Immature natural killer cell (primary cell): ENCODE measurements around the gene DDIT3. TPM values are rescaled to one million over a fixed set of nuclear protein-coding genes. Genes with fewer than 3 reads are reported as not detected.

Source experiments
- polyA plus RNA-seq, 3 donors: library from polyadenylated mRNA; unstranded; fragments of 300-500 nt; fragmentation: Illumina TruSeq; gene quantifications; one replicate each; pipeline ENCODE4 v1.2.3, GENCODE V29; 2021

Gene DDIT3
- polyA plus RNA-seq, 3 donors from 2014 or later: 22.8 to 38.8 (median 29.4) TPM

Other genes starting within 250 kb of the DDIT3 start
- 10 to 100 TPM in 1 of 3 donors, 1 to 10 TPM in 1, under 1 TPM in 1; 0.12 to 19.0 (median 3.3) TPM for gene R3HDM2, start 89.5 kb downstream of the DDIT3 start, polyA plus RNA-seq
- gene INHBC, start 85.7 kb downstream of the DDIT3 start, polyA plus RNA-seq: under 1 TPM in 1 of 3 donors, not detected in 2; 0.15 TPM
- not detected for gene INHBE, start 65.2 kb downstream of the DDIT3 start, polyA plus RNA-seq
- under 1 TPM in 2 of 3 donors, not detected in 1; 0.33 to 0.40 TPM for gene GLI1, start 60.7 kb downstream of the DDIT3 start, polyA plus RNA-seq
- 100 to 1,000 TPM; 148 to 294 (median 163) TPM for gene ARHGAP9, start 40.6 kb downstream of the DDIT3 start, polyA plus RNA-seq
- gene MARS1, start 32.4 kb downstream of the DDIT3 start, polyA plus RNA-seq: 100 to 1,000 TPM; 100 to 158 (median 114) TPM
- gene MBD6, start 2.3 kb upstream of the DDIT3 start, polyA plus RNA-seq: 1 to 10 TPM; 1.8 to 5.5 (median 2.7) TPM
- 10 to 100 TPM; 90.2 to 99.0 (median 93.8) TPM for gene DCTN2, start 26.7 kb upstream of the DDIT3 start, polyA plus RNA-seq
- gene KIF5A, start 29.5 kb upstream of the DDIT3 start, polyA plus RNA-seq: not detected
- gene PIP4K2C, start 70.7 kb upstream of the DDIT3 start, polyA plus RNA-seq: 10 to 100 TPM; 33.0 to 61.8 (median 54.1) TPM
- gene DTX3, start 84.3 kb upstream of the DDIT3 start, polyA plus RNA-seq: 10 to 100 TPM in 1 of 3 donors, 1 to 10 TPM in 2; 8.1 to 20.2 (median 9.5) TPM
- gene ARHGEF25, start 90.9 kb upstream of the DDIT3 start, polyA plus RNA-seq: under 1 TPM in 1 of 3 donors, not detected in 2; 0.27 TPM
- not detected for gene B4GALNT1, start 112.7 kb upstream of the DDIT3 start, polyA plus RNA-seq
- 100 to 1,000 TPM in 1 of 3 donors, 10 to 100 TPM in 2; 54.2 to 111 (median 59.5) TPM for gene OS9, start 173.6 kb upstream of the DDIT3 start, polyA plus RNA-seq
- gene AGAP2, start 218.2 kb upstream of the DDIT3 start, polyA plus RNA-seq: 10 to 100 TPM in 1 of 3 donors, 1 to 10 TPM in 2; 1.4 to 10.5 (median 3.2) TPM
- 100 to 1,000 TPM in 1 of 3 donors, 10 to 100 TPM in 2; 62.1 to 103 (median 72.6) TPM for gene TSPAN31, start 224.5 kb upstream of the DDIT3 start, polyA plus RNA-seq
- 100 to 1,000 TPM in 1 of 3 donors, 10 to 100 TPM in 2; 68.7 to 133 (median 75.6) TPM for gene CDK4, start 231.8 kb upstream of the DDIT3 start, polyA plus RNA-seq
- gene MARCHF9, start 234.6 kb upstream of the DDIT3 start, polyA plus RNA-seq: 1 to 10 TPM; 1.7 to 4.4 (median 3.7) TPM
- gene CYP27B1, start 246.6 kb upstream of the DDIT3 start, polyA plus RNA-seq: not detected